Measurements from ENCODE around the gene WSB1.

- TF ChIP-seq CTCF (conservative IDR thresholded peaks at IDR 0.05; ENCODE audit: low read depth in 2 of 2) (no peak), POLR2AphosphoS5 (IDR thresholded peaks at IDR 0.05; ENCODE audit: low read depth) (no peak), EZH2 (IDR thresholded peaks at IDR 0.05; ENCODE audit: low read depth, unreplicated experiment) (no peak)
- TF ChIP-seq, protein P1, sequence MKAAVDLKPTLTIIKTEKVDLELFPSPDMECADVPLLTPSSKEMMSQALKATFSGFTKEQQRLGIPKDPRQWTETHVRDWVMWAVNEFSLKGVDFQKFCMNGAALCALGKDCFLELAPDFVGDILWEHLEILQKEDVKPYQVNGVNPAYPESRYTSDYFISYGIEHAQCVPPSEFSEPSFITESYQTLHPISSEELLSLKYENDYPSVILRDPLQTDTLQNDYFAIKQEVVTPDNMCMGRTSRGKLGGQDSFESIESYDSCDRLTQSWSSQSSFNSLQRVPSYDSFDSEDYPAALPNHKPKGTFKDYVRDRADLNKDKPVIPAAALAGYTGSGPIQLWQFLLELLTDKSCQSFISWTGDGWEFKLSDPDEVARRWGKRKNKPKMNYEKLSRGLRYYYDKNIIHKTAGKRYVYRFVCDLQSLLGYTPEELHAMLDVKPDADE (IDR thresholded peaks at IDR 0.05), result no peak
- TF ChIP-seq, protein P2, sequence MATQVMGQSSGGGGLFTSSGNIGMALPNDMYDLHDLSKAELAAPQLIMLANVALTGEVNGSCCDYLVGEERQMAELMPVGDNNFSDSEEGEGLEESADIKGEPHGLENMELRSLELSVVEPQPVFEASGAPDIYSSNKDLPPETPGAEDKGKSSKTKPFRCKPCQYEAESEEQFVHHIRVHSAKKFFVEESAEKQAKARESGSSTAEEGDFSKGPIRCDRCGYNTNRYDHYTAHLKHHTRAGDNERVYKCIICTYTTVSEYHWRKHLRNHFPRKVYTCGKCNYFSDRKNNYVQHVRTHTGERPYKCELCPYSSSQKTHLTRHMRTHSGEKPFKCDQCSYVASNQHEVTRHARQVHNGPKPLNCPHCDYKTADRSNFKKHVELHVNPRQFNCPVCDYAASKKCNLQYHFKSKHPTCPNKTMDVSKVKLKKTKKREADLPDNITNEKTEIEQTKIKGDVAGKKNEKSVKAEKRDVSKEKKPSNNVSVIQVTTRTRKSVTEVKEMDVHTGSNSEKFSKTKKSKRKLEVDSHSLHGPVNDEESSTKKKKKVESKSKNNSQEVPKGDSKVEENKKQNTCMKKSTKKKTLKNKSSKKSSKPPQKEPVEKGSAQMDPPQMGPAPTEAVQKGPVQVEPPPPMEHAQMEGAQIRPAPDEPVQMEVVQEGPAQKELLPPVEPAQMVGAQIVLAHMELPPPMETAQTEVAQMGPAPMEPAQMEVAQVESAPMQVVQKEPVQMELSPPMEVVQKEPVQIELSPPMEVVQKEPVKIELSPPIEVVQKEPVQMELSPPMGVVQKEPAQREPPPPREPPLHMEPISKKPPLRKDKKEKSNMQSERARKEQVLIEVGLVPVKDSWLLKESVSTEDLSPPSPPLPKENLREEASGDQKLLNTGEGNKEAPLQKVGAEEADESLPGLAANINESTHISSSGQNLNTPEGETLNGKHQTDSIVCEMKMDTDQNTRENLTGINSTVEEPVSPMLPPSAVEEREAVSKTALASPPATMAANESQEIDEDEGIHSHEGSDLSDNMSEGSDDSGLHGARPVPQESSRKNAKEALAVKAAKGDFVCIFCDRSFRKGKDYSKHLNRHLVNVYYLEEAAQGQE (IDR thresholded peaks at IDR 0.05; ENCODE audit: unreplicated experiment), result no peak
Observed at GRCh38 chr17:27363326-27363725, 69.4 kb downstream of the WSB1 start.

All from GM23338 (cell line).